ENCODE results near the gene ANK2. TPM values are rescaled to one million over a fixed set of nuclear protein-coding genes. Genes with fewer than 3 reads are reported as not detected.

The ANK2 gene
- total and polyA plus RNA-seq, 2 experiments from 2014 or later: 7.7 to 40.4 TPM

DNA sequence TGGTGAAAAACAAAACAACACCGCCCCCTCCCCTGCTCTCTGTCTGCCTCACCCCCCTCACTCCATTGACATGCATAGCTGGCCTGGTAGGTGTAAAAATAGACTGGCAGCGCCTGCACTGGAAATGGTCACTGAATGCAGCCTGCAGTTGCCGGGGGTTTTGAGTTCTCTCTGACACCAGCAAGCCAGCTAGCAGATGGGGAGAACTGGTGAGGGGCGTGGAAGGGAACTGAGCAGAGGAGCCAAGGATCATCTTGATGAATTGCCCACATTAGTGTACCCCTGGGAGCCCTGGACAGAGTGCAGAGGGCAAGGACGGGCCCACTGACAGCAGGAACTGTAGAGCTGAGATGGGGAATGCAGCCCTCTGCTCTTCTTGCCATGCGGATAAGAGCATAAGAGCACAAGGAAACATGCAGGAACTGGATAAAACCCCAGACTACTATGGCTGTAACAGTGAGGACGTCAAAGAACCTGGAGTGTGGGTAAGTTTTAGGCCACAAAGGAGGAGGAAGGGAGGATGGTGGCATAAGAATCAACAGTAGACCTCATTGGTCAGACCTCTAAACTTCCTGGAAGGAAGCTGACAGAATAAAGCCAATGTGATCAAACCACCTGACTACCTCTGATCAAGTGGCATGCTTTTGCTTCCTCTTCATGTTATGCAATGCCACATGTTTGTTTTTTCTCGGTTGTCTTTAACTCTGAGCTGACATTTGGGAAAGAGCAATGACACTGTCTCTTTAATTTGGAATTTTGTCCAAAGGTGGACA, 96.3 kb downstream of the ANK2 start:
- no peak overlapping the region for H2AFZ ChIP-seq
- H3K27ac ChIP-seq (ENCODE audit: low read depth): peak overlapping the region; percentile 84
- no peaks in the 10 kb centered on the region for H4K20me1 ChIP-seq (replicated peaks; ENCODE audit: insufficient read depth)
- H3K79me2 ChIP-seq (replicated peaks; ENCODE audit: insufficient read depth): no peaks in the 10 kb centered on the region
- DNase-seq (ENCODE audit: low spot score) (peak; percentile 77), ATAC-seq (peak; percentile 89)
- H3K4me3 ChIP-seq: peak overlapping the region; percentile 23; the same call in 1 of the 2 replicates
- Mint-ChIP-seq H3K9me3 (no peaks in the 10 kb centered on the region), H3K27me3 (ENCODE audit: insufficient read depth, low read depth, poor library complexity) (peaks cover 7% of the 10 kb centered on the region), H3K4me3 (peak overlapping the region; percentile 69), H3K36me3 (ENCODE audit: low read depth) (peaks cover 5% of the 10 kb centered on the region; the same call in 1 of the 3 replicates), H3K4me1 (peaks cover 72% of the 10 kb centered on the region), H3K27ac (peak overlapping the region; percentile 88)
- peaks cover 66% of the 10 kb centered on the region for H3K4me1 ChIP-seq (ENCODE audit: insufficient read depth)
- no peaks in the 10 kb centered on the region for H3K36me3 ChIP-seq (ENCODE audit: insufficient read depth)
- no peaks in the 10 kb centered on the region for H3F3A ChIP-seq (replicated peaks; ENCODE audit: low read depth)
- no peaks in the 10 kb centered on the region for H3K27me3 ChIP-seq (ENCODE audit: insufficient read depth)
- peak overlapping the region; percentile 39 for H3K4me2 ChIP-seq
- TF ChIP-seq, protein P1, sequence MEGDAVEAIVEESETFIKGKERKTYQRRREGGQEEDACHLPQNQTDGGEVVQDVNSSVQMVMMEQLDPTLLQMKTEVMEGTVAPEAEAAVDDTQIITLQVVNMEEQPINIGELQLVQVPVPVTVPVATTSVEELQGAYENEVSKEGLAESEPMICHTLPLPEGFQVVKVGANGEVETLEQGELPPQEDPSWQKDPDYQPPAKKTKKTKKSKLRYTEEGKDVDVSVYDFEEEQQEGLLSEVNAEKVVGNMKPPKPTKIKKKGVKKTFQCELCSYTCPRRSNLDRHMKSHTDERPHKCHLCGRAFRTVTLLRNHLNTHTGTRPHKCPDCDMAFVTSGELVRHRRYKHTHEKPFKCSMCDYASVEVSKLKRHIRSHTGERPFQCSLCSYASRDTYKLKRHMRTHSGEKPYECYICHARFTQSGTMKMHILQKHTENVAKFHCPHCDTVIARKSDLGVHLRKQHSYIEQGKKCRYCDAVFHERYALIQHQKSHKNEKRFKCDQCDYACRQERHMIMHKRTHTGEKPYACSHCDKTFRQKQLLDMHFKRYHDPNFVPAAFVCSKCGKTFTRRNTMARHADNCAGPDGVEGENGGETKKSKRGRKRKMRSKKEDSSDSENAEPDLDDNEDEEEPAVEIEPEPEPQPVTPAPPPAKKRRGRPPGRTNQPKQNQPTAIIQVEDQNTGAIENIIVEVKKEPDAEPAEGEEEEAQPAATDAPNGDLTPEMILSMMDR (conservative IDR thresholded peaks at IDR 0.05; ENCODE audit: low read depth in 2 of 2): peak in 1 of 2 experiments; percentile 18; a peak in 1 of 4 replicates
- TF ChIP-seq, protein P2, sequence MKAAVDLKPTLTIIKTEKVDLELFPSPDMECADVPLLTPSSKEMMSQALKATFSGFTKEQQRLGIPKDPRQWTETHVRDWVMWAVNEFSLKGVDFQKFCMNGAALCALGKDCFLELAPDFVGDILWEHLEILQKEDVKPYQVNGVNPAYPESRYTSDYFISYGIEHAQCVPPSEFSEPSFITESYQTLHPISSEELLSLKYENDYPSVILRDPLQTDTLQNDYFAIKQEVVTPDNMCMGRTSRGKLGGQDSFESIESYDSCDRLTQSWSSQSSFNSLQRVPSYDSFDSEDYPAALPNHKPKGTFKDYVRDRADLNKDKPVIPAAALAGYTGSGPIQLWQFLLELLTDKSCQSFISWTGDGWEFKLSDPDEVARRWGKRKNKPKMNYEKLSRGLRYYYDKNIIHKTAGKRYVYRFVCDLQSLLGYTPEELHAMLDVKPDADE (IDR thresholded peaks at IDR 0.05): no peak
- H3K9me2 ChIP-seq (ENCODE audit: insufficient read depth): no peaks in the 10 kb centered on the region

DNA sequence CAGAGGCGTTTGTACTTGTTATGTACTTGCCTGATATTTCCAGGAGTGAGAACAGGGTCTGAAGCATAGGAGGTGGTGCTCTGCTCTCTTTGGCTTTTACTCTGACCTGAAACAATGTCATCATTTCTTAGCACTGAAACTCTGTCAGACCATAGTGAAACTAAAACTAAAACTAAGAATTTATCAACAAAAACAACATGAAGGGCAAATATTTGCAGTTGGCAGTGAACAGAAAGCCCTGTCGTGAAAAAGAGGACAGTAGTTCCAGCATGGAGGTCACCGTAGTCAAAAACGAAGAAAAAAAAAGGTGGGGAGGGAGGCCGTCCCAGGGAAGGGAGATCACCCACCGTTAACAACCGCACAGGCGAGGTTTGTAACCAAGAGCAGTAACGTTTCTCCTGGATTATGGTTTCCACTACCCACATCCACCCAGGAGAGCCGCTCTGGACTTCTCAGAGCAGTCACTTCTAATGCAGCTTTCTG, 97.5 kb downstream of the ANK2 start:
- DNase-seq (ENCODE audit: low spot score) (no peak), ATAC-seq (peak; percentile 10; the same call in 1 of the 3 replicates)
- H3K36me3 Mint-ChIP-seq (ENCODE audit: low read depth): peaks cover 8% of the 10 kb centered on the region; the same call in 2 of the 3 replicates
- Histone ChIP-seq H3K9me2 (ENCODE audit: insufficient read depth) (no peaks in the 10 kb centered on the region), H3K4me3 (no peak overlapping the region), H3K27ac (ENCODE audit: low read depth) (peak overlapping the region; percentile 46; the same call in 1 of the 2 replicates), H3K27me3 (ENCODE audit: insufficient read depth) (no peaks in the 10 kb centered on the region), H3K4me1 (ENCODE audit: insufficient read depth) (peaks cover 62% of the 10 kb centered on the region), H3K36me3 (ENCODE audit: insufficient read depth) (no peaks in the 10 kb centered on the region), H3K79me2 (replicated peaks; ENCODE audit: insufficient read depth) (no peaks in the 10 kb centered on the region), H3F3A (replicated peaks; ENCODE audit: low read depth) (no peaks in the 10 kb centered on the region), H2AFZ (no peak overlapping the region), H3K4me2 (peak overlapping the region; percentile 48), H4K20me1 (replicated peaks; ENCODE audit: insufficient read depth) (no peaks in the 10 kb centered on the region)
- H3K9me3 Mint-ChIP-seq: no peaks in the 10 kb centered on the region
- peak overlapping the region; percentile 55 for H3K4me3 Mint-ChIP-seq
- peaks cover 9% of the 10 kb centered on the region for H3K27me3 Mint-ChIP-seq (ENCODE audit: insufficient read depth, low read depth, poor library complexity)
- peak overlapping the region; percentile 83 for H3K27ac Mint-ChIP-seq
- H3K4me1 Mint-ChIP-seq: peaks cover 63% of the 10 kb centered on the region
- TF ChIP-seq CREB1 (CRISPR knock-in tag; IDR thresholded peaks at IDR 0.05; ENCODE audit: low read depth) (no peak), ZNF114 (CRISPR knock-in tag; IDR thresholded peaks at IDR 0.05) (no peak), STAT1 (IDR thresholded peaks at IDR 0.05; ENCODE audit: unreplicated experiment) (no peak), EZH2 (IDR thresholded peaks at IDR 0.05; ENCODE audit: low read depth, unreplicated experiment) (no peak), NANOG (IDR thresholded peaks at IDR 0.05; ENCODE audit: borderline replicate concordance) (no peak), ZNF331 (CRISPR knock-in tag; IDR thresholded peaks at IDR 0.05; ENCODE audit: low read depth) (no peak), JUNB (IDR thresholded peaks at IDR 0.05; ENCODE audit: unreplicated experiment) (no peak)
- TF ChIP-seq, protein P2 (IDR thresholded peaks at IDR 0.05): no peak
- TF ChIP-seq, protein P3, sequence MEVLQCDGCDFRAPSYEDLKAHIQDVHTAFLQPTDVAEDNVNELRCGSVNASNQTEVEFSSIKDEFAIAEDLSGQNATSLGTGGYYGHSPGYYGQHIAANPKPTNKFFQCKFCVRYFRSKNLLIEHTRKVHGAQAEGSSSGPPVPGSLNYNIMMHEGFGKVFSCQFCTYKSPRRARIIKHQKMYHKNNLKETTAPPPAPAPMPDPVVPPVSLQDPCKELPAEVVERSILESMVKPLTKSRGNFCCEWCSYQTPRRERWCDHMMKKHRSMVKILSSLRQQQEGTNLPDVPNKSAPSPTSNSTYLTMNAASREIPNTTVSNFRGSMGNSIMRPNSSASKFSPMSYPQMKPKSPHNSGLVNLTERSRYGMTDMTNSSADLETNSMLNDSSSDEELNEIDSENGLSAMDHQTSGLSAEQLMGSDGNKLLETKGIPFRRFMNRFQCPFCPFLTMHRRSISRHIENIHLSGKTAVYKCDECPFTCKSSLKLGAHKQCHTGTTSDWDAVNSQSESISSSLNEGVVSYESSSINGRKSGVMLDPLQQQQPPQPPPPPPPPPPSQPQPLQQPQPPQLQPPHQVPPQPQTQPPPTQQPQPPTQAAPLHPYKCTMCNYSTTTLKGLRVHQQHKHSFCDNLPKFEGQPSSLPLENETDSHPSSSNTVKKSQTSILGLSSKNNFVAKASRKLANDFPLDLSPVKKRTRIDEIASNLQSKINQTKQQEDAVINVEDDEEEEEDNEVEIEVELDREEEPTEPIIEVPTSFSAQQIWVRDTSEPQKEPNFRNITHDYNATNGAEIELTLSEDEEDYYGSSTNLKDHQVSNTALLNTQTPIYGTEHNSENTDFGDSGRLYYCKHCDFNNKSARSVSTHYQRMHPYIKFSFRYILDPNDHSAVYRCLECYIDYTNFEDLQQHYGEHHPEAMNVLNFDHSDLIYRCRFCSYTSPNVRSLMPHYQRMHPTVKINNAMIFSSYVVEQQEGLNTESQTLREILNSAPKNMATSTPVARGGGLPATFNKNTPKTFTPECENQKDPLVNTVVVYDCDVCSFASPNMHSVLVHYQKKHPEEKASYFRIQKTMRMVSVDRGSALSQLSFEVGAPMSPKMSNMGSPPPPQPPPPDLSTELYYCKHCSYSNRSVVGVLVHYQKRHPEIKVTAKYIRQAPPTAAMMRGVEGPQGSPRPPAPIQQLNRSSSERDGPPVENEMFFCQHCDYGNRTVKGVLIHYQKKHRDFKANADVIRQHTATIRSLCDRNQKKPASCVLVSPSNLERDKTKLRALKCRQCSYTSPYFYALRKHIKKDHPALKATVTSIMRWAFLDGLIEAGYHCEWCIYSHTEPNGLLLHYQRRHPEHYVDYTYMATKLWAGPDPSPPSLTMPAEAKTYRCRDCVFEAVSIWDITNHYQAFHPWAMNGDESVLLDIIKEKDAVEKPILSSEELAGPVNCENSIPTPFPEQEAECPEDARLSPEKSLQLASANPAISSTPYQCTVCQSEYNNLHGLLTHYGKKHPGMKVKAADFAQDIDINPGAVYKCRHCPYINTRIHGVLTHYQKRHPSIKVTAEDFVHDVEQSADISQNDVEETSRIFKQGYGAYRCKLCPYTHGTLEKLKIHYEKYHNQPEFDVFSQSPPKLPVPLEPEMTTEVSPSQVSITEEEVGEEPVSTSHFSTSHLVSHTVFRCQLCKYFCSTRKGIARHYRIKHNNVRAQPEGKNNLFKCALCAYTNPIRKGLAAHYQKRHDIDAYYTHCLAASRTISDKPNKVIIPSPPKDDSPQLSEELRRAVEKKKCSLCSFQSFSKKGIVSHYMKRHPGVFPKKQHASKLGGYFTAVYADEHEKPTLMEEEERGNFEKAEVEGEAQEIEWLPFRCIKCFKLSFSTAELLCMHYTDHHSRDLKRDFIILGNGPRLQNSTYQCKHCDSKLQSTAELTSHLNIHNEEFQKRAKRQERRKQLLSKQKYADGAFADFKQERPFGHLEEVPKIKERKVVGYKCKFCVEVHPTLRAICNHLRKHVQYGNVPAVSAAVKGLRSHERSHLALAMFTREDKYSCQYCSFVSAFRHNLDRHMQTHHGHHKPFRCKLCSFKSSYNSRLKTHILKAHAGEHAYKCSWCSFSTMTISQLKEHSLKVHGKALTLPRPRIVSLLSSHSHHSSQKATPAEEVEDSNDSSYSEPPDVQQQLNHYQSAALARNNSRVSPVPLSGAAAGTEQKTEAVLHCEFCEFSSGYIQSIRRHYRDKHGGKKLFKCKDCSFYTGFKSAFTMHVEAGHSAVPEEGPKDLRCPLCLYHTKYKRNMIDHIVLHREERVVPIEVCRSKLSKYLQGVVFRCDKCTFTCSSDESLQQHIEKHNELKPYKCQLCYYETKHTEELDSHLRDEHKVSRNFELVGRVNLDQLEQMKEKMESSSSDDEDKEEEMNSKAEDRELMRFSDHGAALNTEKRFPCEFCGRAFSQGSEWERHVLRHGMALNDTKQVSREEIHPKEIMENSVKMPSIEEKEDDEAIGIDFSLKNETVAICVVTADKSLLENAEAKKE (CRISPR knock-in tag; IDR thresholded peaks at IDR 0.05): no peak
